MCF 10A (cell line): ENCODE results near the gene POLR2H. TPM values are rescaled to one million over a fixed set of nuclear protein-coding genes. Genes with fewer than 3 reads are reported as not detected.

Source experiments
- BruUV-seq: library from RNA; stranded (reverse); fragments of 400-500 nt; replicated peaks from 2 replicates; lab custom pipeline; 2021; lab: Mats Ljungman, UMichigan
- CTCF ChIA-PET: fragments of 300-600 bp; sonication (Branson Sonifier 250); formaldehyde crosslinking; extraction: SDS; loops from one replicate; lab custom pipeline; 2021; ENCODE audit warnings: antibody characterized with exemption, inconsistent platforms; lab: Yijun Ruan, JAX
- POLR2A ChIA-PET: fragments of 300-600, 350-650 bp; sonication (Branson Sonifier 250); formaldehyde crosslinking; extraction: SDS; loops from one replicate; lab custom pipeline; 2020; ENCODE audit warnings: antibody characterized with exemption, inconsistent platforms; lab: Yijun Ruan, JAX
- DNase-seq: peaks from one replicate; pipeline ENCODE4 v3.0.0-alpha.2; 2018; ENCODE audit not compliant: unreplicated experiment
- H3K27ac Mint-ChIP-seq: one replicate; pipeline ENCODE4 v1.8.0; 2022; ENCODE audit warnings: mild to moderate bottlenecking, low read depth, mixed read lengths; ENCODE audit not compliant: unreplicated experiment
- H3K27me3 Mint-ChIP-seq: one replicate; pipeline ENCODE4 v1.8.0; 2022; ENCODE audit warnings: mixed read lengths; ENCODE audit not compliant: insufficient read depth, unreplicated experiment
- H3K36me3 Mint-ChIP-seq: one replicate; pipeline ENCODE4 v1.8.0; 2022; ENCODE audit warnings: mild to moderate bottlenecking, moderate library complexity, mixed read lengths; ENCODE audit not compliant: insufficient read depth, unreplicated experiment
- H3K4me1 Mint-ChIP-seq: one replicate; pipeline ENCODE4 v1.8.0; 2022; ENCODE audit warnings: mixed read lengths; ENCODE audit not compliant: insufficient read depth, unreplicated experiment
- H3K4me3 Mint-ChIP-seq: one replicate; pipeline ENCODE4 v1.8.0; 2022; ENCODE audit warnings: mild to moderate bottlenecking, moderate library complexity, mixed read lengths; ENCODE audit not compliant: unreplicated experiment
- H3K9me3 Mint-ChIP-seq: one replicate; pipeline ENCODE4 v1.8.0; 2022; ENCODE audit warnings: mixed read lengths; ENCODE audit not compliant: unreplicated experiment
- intact Hi-C: fragments of 100-400 bp; cut with micrococcal nuclease; formaldehyde crosslinking; loops from 2 replicates; pipeline ENCODE4 v1.14.1; 2022
- total RNA-seq: library from RNA; stranded (reverse); gene quantifications from 2 replicates; pipeline ENCODE4 v1.2.3, GENCODE V29; 2022
- TF ChIP-seq, protein P1 (sequence below): fragments of 200-600 bp; IDR thresholded peaks from one replicate; pipeline ENCODE4 v1.8.0; 2022; ENCODE audit warnings: antibody characterized with exemption, mild to moderate bottlenecking; ENCODE audit not compliant: unreplicated experiment

Gene POLR2H
- total RNA-seq, 1 experiment from 2014 or later = 91.5 TPM

DNA sequence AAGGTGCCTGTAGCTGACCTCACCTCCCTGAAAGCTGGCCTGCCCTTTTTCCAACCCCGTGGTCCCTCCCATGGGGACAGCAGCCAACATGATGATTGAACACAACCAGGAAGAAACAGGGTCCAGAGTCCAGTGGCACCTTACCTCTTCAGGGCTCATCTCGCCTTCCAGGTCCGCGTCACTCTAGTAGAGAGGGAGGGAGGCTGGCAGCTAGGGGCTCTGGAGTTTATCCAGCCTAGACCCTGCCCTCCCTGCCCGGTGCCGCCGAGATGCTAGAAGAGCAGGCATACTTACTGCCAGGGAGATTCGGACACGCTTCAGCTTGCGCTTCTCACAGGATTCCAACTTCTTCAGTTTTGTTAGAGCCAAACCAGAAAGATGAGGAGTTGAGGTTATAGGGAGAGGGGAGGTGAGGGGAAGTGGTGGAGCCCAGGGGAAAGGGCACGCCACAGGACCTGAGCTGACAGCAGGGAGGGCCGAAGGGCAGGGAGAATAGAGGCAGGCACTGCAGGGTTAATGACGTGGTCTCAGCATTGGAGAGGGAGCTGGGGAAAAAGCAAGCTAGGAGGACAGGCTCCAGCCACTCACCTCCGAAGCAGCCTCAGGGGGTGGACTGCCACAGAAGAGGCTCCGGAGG, 9.2 kb upstream of the POLR2H start:
- BruUV-seq = no TSS peak

DNA sequence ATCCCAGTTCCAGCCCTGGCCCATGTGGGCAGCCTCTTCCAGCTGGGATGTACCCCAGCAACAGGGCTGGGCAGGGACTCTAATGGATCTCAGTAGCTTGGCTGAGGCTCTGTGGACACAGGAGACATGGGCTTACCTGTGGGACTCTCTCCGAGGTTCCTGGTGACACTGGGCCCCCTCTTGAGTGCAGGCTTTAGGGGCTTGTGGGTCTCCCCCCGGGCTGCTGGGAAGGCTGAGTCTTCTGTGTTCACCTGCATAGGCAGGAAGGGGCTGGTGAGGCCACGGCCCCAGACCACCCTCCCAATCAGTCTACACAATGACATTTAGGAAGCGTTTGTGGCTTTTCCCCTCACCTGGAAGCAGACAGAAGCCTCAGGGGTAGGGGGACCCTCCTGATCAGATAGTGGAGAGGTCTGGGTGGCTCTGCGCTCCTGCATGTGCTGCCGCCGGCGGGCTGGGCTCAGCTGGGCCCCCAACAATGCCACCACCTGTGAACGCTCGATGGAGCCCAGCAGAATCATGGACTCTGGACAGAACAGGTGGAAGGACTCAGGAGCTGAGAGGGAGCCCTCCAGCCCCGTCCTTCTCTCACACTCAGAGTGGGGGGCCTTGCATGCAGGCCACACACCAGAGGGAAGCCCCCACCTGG, 8.5 kb upstream of the POLR2H start:
- Mint-ChIP-seq H3K27me3 (no peaks in the 10 kb centered on the region), H3K4me3 (no peak overlapping the region), H3K9me3 (no peaks in the 10 kb centered on the region), H3K27ac (no peak overlapping the region), H3K4me1 (no peaks in the 10 kb centered on the region), H3K36me3 (peaks cover 15% of the 10 kb centered on the region)
- TF ChIP-seq, protein P1, sequence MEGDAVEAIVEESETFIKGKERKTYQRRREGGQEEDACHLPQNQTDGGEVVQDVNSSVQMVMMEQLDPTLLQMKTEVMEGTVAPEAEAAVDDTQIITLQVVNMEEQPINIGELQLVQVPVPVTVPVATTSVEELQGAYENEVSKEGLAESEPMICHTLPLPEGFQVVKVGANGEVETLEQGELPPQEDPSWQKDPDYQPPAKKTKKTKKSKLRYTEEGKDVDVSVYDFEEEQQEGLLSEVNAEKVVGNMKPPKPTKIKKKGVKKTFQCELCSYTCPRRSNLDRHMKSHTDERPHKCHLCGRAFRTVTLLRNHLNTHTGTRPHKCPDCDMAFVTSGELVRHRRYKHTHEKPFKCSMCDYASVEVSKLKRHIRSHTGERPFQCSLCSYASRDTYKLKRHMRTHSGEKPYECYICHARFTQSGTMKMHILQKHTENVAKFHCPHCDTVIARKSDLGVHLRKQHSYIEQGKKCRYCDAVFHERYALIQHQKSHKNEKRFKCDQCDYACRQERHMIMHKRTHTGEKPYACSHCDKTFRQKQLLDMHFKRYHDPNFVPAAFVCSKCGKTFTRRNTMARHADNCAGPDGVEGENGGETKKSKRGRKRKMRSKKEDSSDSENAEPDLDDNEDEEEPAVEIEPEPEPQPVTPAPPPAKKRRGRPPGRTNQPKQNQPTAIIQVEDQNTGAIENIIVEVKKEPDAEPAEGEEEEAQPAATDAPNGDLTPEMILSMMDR = no peak
- no peak for DNase-seq
- ChIA-PET CTCF (interaction anchor here (0.7 to 2.7 kb wide), 17 partner anchors 7 to 448 kb away, joined by 3 to 15 read pairs (median 4); partner anchors contain the start of genes CLCN2, FAM131A and POLR2H), POLR2A (no interaction called here)
- BruUV-seq = no TSS peak
- intact Hi-C loops = no loop called here

More for the DNA sequence above, 9.2 kb upstream of the POLR2H start:
- TF ChIP-seq, protein P1 = no peak
- ChIA-PET POLR2A (no interaction called here), CTCF (interaction anchor here (0.7 to 2.7 kb wide), 5 partner anchors 10 to 198 kb away, joined by 3 to 15 read pairs (median 4); partner anchors contain the start of genes CLCN2 and POLR2H)
- Mint-ChIP-seq H3K4me3 (no peak overlapping the region), H3K9me3 (no peaks in the 10 kb centered on the region), H3K36me3 (peaks cover 15% of the 10 kb centered on the region), H3K27ac (no peak overlapping the region), H3K27me3 (no peaks in the 10 kb centered on the region), H3K4me1 (no peaks in the 10 kb centered on the region)
- DNase-seq = no peak
- intact Hi-C loops = no loop called here

DNA sequence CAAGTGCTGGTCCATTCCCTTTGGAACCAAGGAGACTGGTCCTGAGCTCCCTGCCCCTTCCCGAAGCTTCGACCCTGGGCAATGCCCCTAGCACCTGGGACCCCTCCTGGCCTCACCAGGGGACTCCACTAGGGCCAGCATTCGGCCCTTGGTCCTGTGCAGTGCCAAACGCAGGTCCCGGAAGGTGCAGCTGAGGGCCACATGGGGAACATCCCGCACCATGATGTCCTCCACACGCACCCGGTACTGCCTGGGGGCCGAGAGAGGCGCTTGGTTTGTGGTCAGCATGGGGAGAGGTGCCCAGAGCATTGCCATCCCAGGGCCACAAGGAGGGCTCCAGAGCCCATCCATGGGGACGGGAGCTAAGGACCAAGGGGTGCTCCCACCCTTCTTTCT, 8.0 kb upstream of the POLR2H start:
- BruUV-seq = no TSS peak
- no peaks in the 10 kb centered on the region for H3K9me3 Mint-ChIP-seq
- ChIA-PET CTCF (interaction anchor here (0.7 to 2.7 kb wide), 19 partner anchors 8 to 447 kb away, joined by 3 to 15 read pairs (median 4); partner anchors contain the start of genes CLCN2, FAM131A and POLR2H), POLR2A (no interaction called here)
- H3K27ac Mint-ChIP-seq = no peak overlapping the region
- H3K36me3 Mint-ChIP-seq = peaks cover 15% of the 10 kb centered on the region
- no peak for DNase-seq
- no peaks in the 10 kb centered on the region for H3K27me3 Mint-ChIP-seq
- intact Hi-C loops = no loop called here
- H3K4me3 Mint-ChIP-seq = no peak overlapping the region
- TF ChIP-seq, protein P1 = no peak
- no peaks in the 10 kb centered on the region for H3K4me1 Mint-ChIP-seq

DNA sequence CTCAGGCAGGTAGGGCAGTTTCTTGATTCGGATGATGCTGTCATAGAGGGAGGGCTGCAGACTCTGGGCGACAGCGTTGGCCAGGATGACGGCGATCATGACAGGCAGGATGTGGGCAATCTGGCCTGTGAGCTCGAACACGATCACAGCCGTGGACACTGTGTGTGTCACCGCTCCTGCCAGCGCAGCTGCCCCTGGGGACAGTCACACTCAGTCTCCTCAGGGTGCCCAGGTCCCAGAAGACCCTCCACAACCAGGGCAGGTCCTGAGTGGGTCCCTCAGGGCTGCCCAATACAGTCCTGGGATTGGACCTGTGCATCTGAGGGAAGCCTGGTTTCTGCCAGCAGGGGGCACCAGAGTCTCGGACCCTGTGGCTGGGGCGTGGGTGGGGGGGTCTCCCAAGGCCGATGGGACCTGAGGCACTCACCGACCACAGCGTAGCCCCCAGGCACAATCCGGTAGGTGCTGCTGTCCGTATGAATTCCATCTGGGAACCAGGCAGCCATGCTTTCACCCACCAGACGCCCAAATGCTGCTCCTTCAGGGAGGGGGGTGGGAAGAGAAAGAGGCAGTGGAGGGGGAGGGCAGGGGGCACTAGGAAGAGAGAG, 7.3 kb upstream of the POLR2H start:
- TF ChIP-seq, protein P1 = peak; percentile 59
- Mint-ChIP-seq H3K36me3 (peaks cover 15% of the 10 kb centered on the region), H3K4me3 (no peak overlapping the region), H3K27ac (no peak overlapping the region), H3K4me1 (peaks cover under 1% of the 10 kb centered on the region), H3K9me3 (no peaks in the 10 kb centered on the region), H3K27me3 (no peaks in the 10 kb centered on the region)
- CTCF ChIA-PET = interaction anchor here (0.6 to 2.7 kb wide), 20 partner anchors 9 to 1308 kb away, joined by 3 to 15 read pairs (median 4); partner anchors contain the start of gene FAM131A
- intact Hi-C loops = no loop called here
- POLR2A ChIA-PET = no interaction called here
- no TSS peak for BruUV-seq
- peak; percentile 45 for DNase-seq
